Stomach (tissue), 4 donors: ENCODE measurements around the gene MATN4.

ENCODE experiments used
- CTCF ChIP-seq, 7 experiments: fragments of 450-650 bp in 4 of 7; fragments of 200-600 bp in 3 of 7; sonication (generic) in 3 of 7; IDR thresholded peaks; one replicate each; pipeline ENCODE4 v1.5.1; 2016 to 2019; ENCODE audit warnings: antibody characterized with exemption in 7 of 7, control low read depth in 2 of 7, mild to moderate bottlenecking in 1 of 7
- EP300 ChIP-seq: sonication (generic); formaldehyde crosslinking; IDR thresholded peaks from one replicate; pipeline ENCODE4 v1.6.1; 2017; ENCODE audit warnings: antibody characterized with exemption
- POLR2A ChIP-seq, 4 donors: fragments of 450-650 bp; IDR thresholded peaks; one replicate each; pipeline ENCODE4 v1.6.1; 2016; ENCODE audit warnings: antibody characterized with exemption in 4 of 4, control low read depth in 2 of 4, mild to moderate bottlenecking in 1 of 4, moderate library complexity in 1 of 4
- POLR2AphosphoS5 ChIP-seq, 3 donors: sonication (generic); formaldehyde crosslinking; IDR thresholded peaks; one replicate each; pipeline ENCODE4 v1.6.1; 2016; ENCODE audit warnings: antibody characterized with exemption in 3 of 3

- TF ChIP-seq CTCF (IDR thresholded peaks at IDR 0.05) (no peak), EP300 (no peak), POLR2A (IDR thresholded peaks at IDR 0.05) (no peak), POLR2AphosphoS5 (IDR thresholded peaks at IDR 0.05) (no peak)
Observed at GRCh38 chr20:45313943-45314342, 5.8 kb upstream of the MATN4 start.
